PC-3 (cell line): ENCODE data around the gene NANP. TPM values are rescaled to one million over a fixed set of nuclear protein-coding genes. Genes with fewer than 3 reads are reported as not detected.
"Not testable (repeated sequence)": the region's sequence is repeated elsewhere in the genome, so short reads cannot be mapped to it uniquely, and the experiment has no call there.

Experiments
- ATAC-seq: fragments of 200-7000 bp; cut with Tn5 transposase; 2 replicates; pipeline ENCODE4 v1.9.1; 2020; ENCODE audit warnings: mild to moderate bottlenecking, moderate library complexity
- BruUV-seq: library from RNA; stranded (reverse); fragments of 400-500 nt; replicated peaks from 2 replicates; lab custom pipeline; 2021; lab: Mats Ljungman, UMichigan
- CTCF ChIA-PET: fragments of 300-600 bp; sonication (Branson Sonifier 250); formaldehyde crosslinking; loops from one replicate; lab custom pipeline; 2022; ENCODE audit warnings: antibody characterized with exemption; lab: Charles Lee
- POLR2A ChIA-PET: fragments of 300-600 bp; sonication (Branson Sonifier 250); formaldehyde crosslinking; loops from one replicate; lab custom pipeline; 2022; ENCODE audit warnings: antibody characterized with exemption; ENCODE audit not compliant: unreplicated experiment; lab: Charles Lee
- DNase-seq: peaks from one replicate; pipeline ENCODE4 v3.0.0-alpha.2; 2015
- H2AFZ ChIP-seq: fragments of 300-600 bp; sonication (generic); 2 replicates; pipeline ENCODE4 v1.6.0; 2016; ENCODE audit warnings: antibody characterized with exemption, low read length
- H3F3A ChIP-seq: fragments of 300-600 bp; sonication (generic); one replicate; pipeline ENCODE4 v1.6.0; 2017; ENCODE audit warnings: antibody characterized with exemption, low read length, control low read depth, mild to moderate bottlenecking; ENCODE audit not compliant: unreplicated experiment
- H3K27ac ChIP-seq: fragments of 300-600 bp; sonication (generic); 2 replicates; pipeline ENCODE4 v1.5.1; 2016; ENCODE audit warnings: mild to moderate bottlenecking, low read length
- H3K27me3 ChIP-seq: fragments of 300-600 bp; sonication (generic); 2 replicates; pipeline ENCODE4 v1.6.1; 2016; ENCODE audit warnings: low read length, mixed read lengths
- H3K36me3 ChIP-seq: fragments of 300-600 bp; sonication (generic); 2 replicates; pipeline ENCODE4 v1.6.1; 2016; ENCODE audit warnings: low read depth, mixed run types, low read length, mixed read lengths
- H3K4me1 ChIP-seq: fragments of 300-600 bp; sonication (generic); 2 replicates; pipeline ENCODE4 v1.5.1; 2016; ENCODE audit warnings: low read length; ENCODE audit not compliant: insufficient read depth
- H3K4me2 ChIP-seq: fragments of 300-600 bp; sonication (generic); 2 replicates; pipeline ENCODE4 v1.6.0; 2016; ENCODE audit warnings: low read length
- H3K4me3 ChIP-seq: fragments of 300-600 bp; sonication (generic); 2 replicates; pipeline ENCODE4 v1.5.1; 2016; ENCODE audit warnings: mild to moderate bottlenecking, low read length, mixed read lengths
- H3K79me2 ChIP-seq: fragments of 300-600 bp; sonication (generic); 2 replicates; pipeline ENCODE4 v1.6.1; 2017; ENCODE audit warnings: low read length, mixed read lengths
- H3K9ac ChIP-seq: fragments of 300-600 bp; sonication (generic); 2 replicates; pipeline ENCODE4 v1.6.0; 2016; ENCODE audit warnings: mild to moderate bottlenecking, low read length
- H3K9me2 ChIP-seq: fragments of 300-600 bp; sonication (generic); replicated peaks from 2 replicates; pipeline ENCODE4 v1.6.1; 2016; ENCODE audit warnings: mixed run types, low read length, mixed read lengths
- H3K9me3 ChIP-seq: fragments of 300-600 bp; sonication (generic); 2 replicates; pipeline ENCODE4 v1.6.1; 2016; ENCODE audit warnings: low read length, mixed read lengths
- H4K20me1 ChIP-seq: fragments of 300-600 bp; sonication (generic); 2 replicates; pipeline ENCODE4 v1.6.1; 2016; ENCODE audit warnings: low read length, mixed read lengths
- CTCF ChIP-seq: fragments of 300-600 bp; sonication (generic); conservative IDR thresholded peaks from 2 replicates; pipeline ENCODE4 v1.5.1; 2017; ENCODE audit warnings: antibody characterized with exemption, low read depth, mild to moderate bottlenecking, low read length
- EZH2 ChIP-seq: fragments of 300-600 bp; sonication (generic); IDR thresholded peaks from one replicate; pipeline ENCODE4 v1.6.1; 2017; ENCODE audit warnings: antibody characterized with exemption, mild to moderate bottlenecking, low read length; ENCODE audit not compliant: unreplicated experiment
- EZH2phosphoT487 ChIP-seq: fragments of 300-600 bp; sonication (generic); IDR thresholded peaks from 2 replicates; pipeline ENCODE4 v1.6.1; 2018; ENCODE audit warnings: mild to moderate bottlenecking, antibody characterized with exemption, low read length, borderline replicate concordance
- intact Hi-C: fragments of 100-400 bp; cut with micrococcal nuclease; formaldehyde crosslinking; loops from 2 replicates; pipeline ENCODE4 v1.9.0; 2023
- total RNA-seq: library from RNA; depleted of rRNA; stranded (reverse); fragments of >200 nt; gene quantifications from 2 replicates; pipeline ENCODE4 v1.2.3, GENCODE V29; 2014

Gene NANP
- total RNA-seq, 1 experiment from 2014 or later: 10.7 TPM

- Histone ChIP-seq H3K4me2 (no peak overlapping the region), H3K36me3 (no peaks in the 10 kb centered on the region), H3K4me1 (no peaks in the 10 kb centered on the region), H3K9me2 (no peaks in the 10 kb centered on the region), H4K20me1 (no peaks in the 10 kb centered on the region), H3K4me3 (no peak overlapping the region), H3F3A (no peaks in the 10 kb centered on the region), H2AFZ (no peak overlapping the region), H3K27me3 (no peaks in the 10 kb centered on the region), H3K9ac (no peak overlapping the region), H3K79me2 (no peaks in the 10 kb centered on the region), H3K9me3 (no peaks in the 10 kb centered on the region), H3K27ac (no peak overlapping the region)
- POLR2A ChIA-PET: no interaction called here
- BruUV-seq: no TSS peak
- intact Hi-C loops: no loop called here
- CTCF ChIA-PET: no interaction called here
- DNase-seq (no peak), ATAC-seq (peak; percentile 37; the same call in 1 of the 2 replicates)
- no peak for TF ChIP-seq EZH2phosphoT487
- no peak for TF ChIP-seq CTCF
- TF ChIP-seq EZH2: no peak
These were observed 31.5 kb downstream of the NANP start for GRCh38 chr20:25592135-25592852.

- H3F3A ChIP-seq, H3K9me3 ChIP-seq, H2AFZ ChIP-seq, POLR2A ChIA-PET, H3K27ac ChIP-seq, H3K27me3 ChIP-seq, H3K9ac ChIP-seq, DNase-seq, H3K4me3 ChIP-seq, H3K4me2 ChIP-seq, ATAC-seq, BruUV-seq, intact Hi-C loops, H3K36me3 ChIP-seq, CTCF ChIA-PET, H3K9me2 ChIP-seq, H4K20me1 ChIP-seq, H3K4me1 ChIP-seq, H3K79me2 ChIP-seq: not testable (repeated sequence)
These were observed 33.0 kb downstream of the NANP start for GRCh38 chr20:25590778-25591177.

- Histone ChIP-seq H3F3A (no peaks in the 10 kb centered on the region), H3K4me2 (no peak overlapping the region), H3K36me3 (no peaks in the 10 kb centered on the region), H2AFZ (no peak overlapping the region), H3K79me2 (0 out of 2 replicates have a peak, but pooled peaks cover 4% of the 10 kb centered on the region), H3K9me3 (no peaks in the 10 kb centered on the region), H3K4me3 (no peak overlapping the region), H3K27ac (no peak overlapping the region), H4K20me1 (no peaks in the 10 kb centered on the region), H3K27me3 (no peaks in the 10 kb centered on the region), H3K9ac (no peak overlapping the region), H3K9me2 (no peaks in the 10 kb centered on the region), H3K4me1 (peaks cover 8% of the 10 kb centered on the region)
- TF ChIP-seq EZH2 (no peak), CTCF (no peak), EZH2phosphoT487 (no peak)
- ChIA-PET POLR2A (interaction anchor here (0.7 kb wide), 1 partner anchor 180 kb away, joined by 3 read pairs; no protein-coding TSS in a partner anchor), CTCF (no interaction called here)
- intact Hi-C loops: no loop called here
- DNase-seq (no peak), ATAC-seq (no peak)
- BruUV-seq: no TSS peak
These were observed 35.3 kb downstream of the NANP start for GRCh38 chr20:25588491-25588890.
